Lung (tissue), 12 donors: ENCODE results near the gene AEBP1. TPM values are rescaled to one million over a fixed set of nuclear protein-coding genes. Genes with fewer than 3 reads are reported as not detected.
"Not testable (repeated sequence)": the region's sequence is repeated elsewhere in the genome, so short reads cannot be mapped to it uniquely, and the experiment has no call there.

Experiments
- ATAC-seq: fragments of 200-7000 bp; cut with Tn5 transposase; one replicate; pipeline ENCODE4 v1.9.1; 2020; ENCODE audit warnings: moderate number of reproducible peaks; ENCODE audit not compliant: insufficient read depth, low FRiP score
- DNase-seq, 3 donors: peaks; one replicate each; pipeline ENCODE4 v3.0.0-alpha.2; 2013 to 2017
- H3K27ac ChIP-seq, 2 donors: one replicate each; pipeline ENCODE4 v1.5.1; 2013; ENCODE audit warnings: mild to moderate bottlenecking in 2 of 2, moderate library complexity in 2 of 2, control low read depth in 1 of 2, inconsistent platforms in 1 of 2, low read depth in 1 of 2, low read length in 1 of 2
- H3K27me3 ChIP-seq, 3 donors: one replicate each; pipeline ENCODE4 v1.5.1; 2013; ENCODE audit warnings: low read length in 2 of 3; ENCODE audit not compliant: control insufficient read depth in 3 of 3, insufficient read depth in 3 of 3
- H3K36me3 ChIP-seq, 4 donors: one replicate each; pipeline ENCODE4 v1.5.1; 2013; ENCODE audit warnings: low read length in 4 of 4, mild to moderate bottlenecking in 1 of 4, moderate library complexity in 1 of 4; ENCODE audit not compliant: control insufficient read depth in 4 of 4, insufficient read depth in 4 of 4
- H3K4me1 ChIP-seq, 5 donors: one replicate each; pipeline ENCODE4 v1.5.1; 2013; ENCODE audit warnings: low read length in 5 of 5, mild to moderate bottlenecking in 2 of 5, moderate library complexity in 1 of 5; ENCODE audit not compliant: control insufficient read depth in 5 of 5, insufficient read depth in 5 of 5
- H3K4me3 ChIP-seq: one replicate; pipeline ENCODE4 v1.5.1; 2013; ENCODE audit warnings: mild to moderate bottlenecking, control low read depth, moderate library complexity
- H3K9ac ChIP-seq, 2 donors: one replicate each; pipeline ENCODE4 v1.5.1; 2013; ENCODE audit warnings: low read length in 2 of 2, control low read depth in 1 of 2; ENCODE audit not compliant: insufficient read depth in 1 of 2
- H3K9me3 ChIP-seq, 4 donors: one replicate each; pipeline ENCODE4 v1.5.1; 2013; ENCODE audit warnings: low read length in 3 of 4, mild to moderate bottlenecking in 1 of 4, moderate library complexity in 1 of 4; ENCODE audit not compliant: control insufficient read depth in 4 of 4, insufficient read depth in 3 of 4
- WGBS, 2 donors: extraction: QIAGEN DNeasy Blood & Tissue Kit; methylation state at CpG; one replicate each; pipeline ENCODE4 v1.1.7; 2013; 5-methylcytosine and 5-hydroxymethylcytosine counted together
- polyA plus RNA-seq, 2 donors: library from polyadenylated mRNA; stranded (reverse); fragments of 200-250 nt; gene quantifications; one replicate each; pipeline ENCODE4 v1.2.1, GENCODE V29; 2013
- total RNA-seq, 2 donors: library from RNA; depleted of rRNA in 1 of 2; stranded (reverse); fragments of >200 nt in 1 of 2; gene quantifications; one replicate each; pipeline ENCODE4 v1.2.1, GENCODE V29; 2014 to 2021
- TF ChIP-seq, protein P1 (sequence below): IDR thresholded peaks from 2 replicates; pipeline ENCODE4 v1.5.1; 2012; ENCODE audit warnings: mild to moderate bottlenecking; ENCODE audit errors: control extremely low read depth, extremely low read depth
- donor health status: control.
- donor health status: control.
- donor health status: Bipolar disorder and iron deficiency.
- donor health status: healthy.
- donor health status: DM: yes; HTN: yes; CAD: no.

The AEBP1 gene
- total and polyA plus RNA-seq, 4 donors, result 43.4 to 124 (median 68.7) TPM

DNA sequence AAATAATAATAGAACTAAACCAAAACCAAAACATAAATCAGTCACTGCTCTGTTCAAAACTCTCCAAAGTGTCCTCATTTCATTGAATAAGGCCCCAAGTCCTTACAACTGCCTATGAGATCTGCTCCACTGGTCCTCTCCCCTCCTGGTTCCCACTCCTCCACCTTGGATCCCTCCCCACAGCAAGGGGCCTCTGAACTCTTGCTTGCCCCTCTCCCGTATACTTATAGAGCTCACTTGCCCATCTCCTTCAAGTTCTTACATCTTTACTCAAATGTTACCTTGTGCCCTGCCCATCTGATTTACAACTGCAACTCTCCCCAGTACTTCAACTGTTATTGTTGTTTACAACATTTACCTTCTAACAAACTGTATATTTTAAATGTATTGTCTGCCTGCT lies 18.4 kb downstream of the AEBP1 start:
- ATAC-seq, result no peak
- Histone ChIP-seq H3K27ac (peak overlapping the region in 1 of 2 donors; percentile 69), H3K9me3 (no peaks in the 10 kb centered on the region), H3K36me3 (peaks cover 0 to 23% (median 17%) of the 10 kb centered on the region in 4 donors), H3K4me3 (peak overlapping the region; percentile 32), H3K4me1 (peaks cover 3 to 23% (median 9%) of the 10 kb centered on the region in 5 donors), H3K27me3 (no peaks in the 10 kb centered on the region), H3K9ac (peak overlapping the region; percentile 61 to 76)
- TF ChIP-seq, protein P1, sequence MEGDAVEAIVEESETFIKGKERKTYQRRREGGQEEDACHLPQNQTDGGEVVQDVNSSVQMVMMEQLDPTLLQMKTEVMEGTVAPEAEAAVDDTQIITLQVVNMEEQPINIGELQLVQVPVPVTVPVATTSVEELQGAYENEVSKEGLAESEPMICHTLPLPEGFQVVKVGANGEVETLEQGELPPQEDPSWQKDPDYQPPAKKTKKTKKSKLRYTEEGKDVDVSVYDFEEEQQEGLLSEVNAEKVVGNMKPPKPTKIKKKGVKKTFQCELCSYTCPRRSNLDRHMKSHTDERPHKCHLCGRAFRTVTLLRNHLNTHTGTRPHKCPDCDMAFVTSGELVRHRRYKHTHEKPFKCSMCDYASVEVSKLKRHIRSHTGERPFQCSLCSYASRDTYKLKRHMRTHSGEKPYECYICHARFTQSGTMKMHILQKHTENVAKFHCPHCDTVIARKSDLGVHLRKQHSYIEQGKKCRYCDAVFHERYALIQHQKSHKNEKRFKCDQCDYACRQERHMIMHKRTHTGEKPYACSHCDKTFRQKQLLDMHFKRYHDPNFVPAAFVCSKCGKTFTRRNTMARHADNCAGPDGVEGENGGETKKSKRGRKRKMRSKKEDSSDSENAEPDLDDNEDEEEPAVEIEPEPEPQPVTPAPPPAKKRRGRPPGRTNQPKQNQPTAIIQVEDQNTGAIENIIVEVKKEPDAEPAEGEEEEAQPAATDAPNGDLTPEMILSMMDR, result no peak
- DNase-seq, result no peak
- 51 to 68% methylated on average over 1 of the region's 1 CpG for WGBS, 2 donors

DNA sequence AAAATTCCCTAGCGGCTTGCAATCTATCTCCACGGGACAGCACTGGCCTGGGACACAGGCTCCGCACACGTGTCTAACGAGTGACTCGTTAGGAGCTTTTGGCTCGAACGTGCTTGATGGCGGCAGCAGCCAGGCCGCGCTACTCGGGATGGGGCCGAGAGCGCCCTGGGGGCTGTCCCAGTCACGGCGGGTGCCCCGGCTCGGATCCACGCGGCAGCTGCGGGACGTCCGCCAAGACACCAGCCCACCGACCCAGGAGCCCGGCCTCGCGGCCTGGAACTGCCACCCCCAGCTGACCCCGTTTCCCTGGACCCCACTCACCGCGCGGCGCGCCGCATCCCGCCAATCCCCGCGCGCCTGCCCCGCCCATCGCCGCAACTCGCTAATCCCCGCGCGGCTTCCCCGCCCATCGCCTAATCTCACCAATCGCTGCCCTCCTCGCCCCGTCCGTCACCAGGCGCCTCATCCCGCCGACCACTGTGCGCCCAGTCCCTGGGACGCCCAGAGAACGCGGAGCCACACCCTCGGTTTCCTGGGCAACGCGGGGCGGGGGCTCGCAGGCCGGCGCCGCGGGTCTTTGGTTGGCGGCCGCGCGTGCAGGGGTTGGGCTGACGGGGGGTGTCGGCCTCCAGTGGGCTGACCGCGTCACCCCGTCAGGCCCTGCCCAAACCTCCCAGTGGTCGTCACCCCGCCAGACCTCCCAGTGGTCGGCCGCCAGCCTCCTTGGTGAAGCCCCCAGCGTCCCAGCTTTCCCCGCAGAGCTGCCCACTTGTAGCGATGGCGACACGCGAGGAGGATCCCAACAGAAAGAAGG lies 19.3 kb downstream of the AEBP1 start, which contains the start of gene POLD2:
Gene POLD2 (minus strand): TSS at position 359 of the 814 bp plus-strand sequence. CDS start 1,495 bp downstream, outside the sequence.
- no peaks in the 10 kb centered on the region for H3K9me3 ChIP-seq
- peak within 1 kb of the TSS; percentile 86 to 94 for H3K27ac ChIP-seq
- 1% methylated on average over 75 to 86 of the region's 86 CpGs for WGBS, 2 donors
- peaks cover 0 to 18% (median 13%) of the 10 kb centered on the region in 4 donors for H3K36me3 ChIP-seq
- ATAC-seq (peak; percentile 98), DNase-seq (peak; percentile 99)
- H3K27me3 ChIP-seq, result no peaks in the 10 kb centered on the region
- peak within 1 kb of the TSS; percentile 85 for H3K4me3 ChIP-seq
- peaks cover 3 to 23% (median 9%) of the 10 kb centered on the region in 5 donors for H3K4me1 ChIP-seq
- TF ChIP-seq, protein P1, result no peak
- peak within 1 kb of the TSS; percentile 84 to 88 for H3K9ac ChIP-seq

DNA sequence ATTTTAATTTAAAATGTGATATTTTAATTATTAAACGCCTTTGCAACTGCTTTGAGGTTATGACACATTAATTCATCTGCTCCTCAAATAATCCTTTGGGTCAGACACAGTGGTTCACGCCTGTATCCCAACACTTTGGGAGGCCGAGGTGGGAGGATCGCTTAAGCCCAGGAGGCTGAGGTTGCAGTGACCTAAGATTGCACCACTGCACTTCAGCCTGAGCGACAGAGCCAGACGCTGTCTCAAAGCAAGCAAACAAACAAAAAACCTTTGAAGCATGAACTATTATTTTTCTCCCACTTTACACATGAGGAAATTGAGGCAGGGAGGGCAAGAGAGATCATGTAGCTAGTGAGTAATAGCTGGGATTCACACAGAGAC lies 20.7 kb downstream of the AEBP1 start:
- DNase-seq, result no peak
- ATAC-seq, result no peak
- no peak overlapping the region for H3K9ac ChIP-seq
- H3K9me3 ChIP-seq, result no peaks in the 10 kb centered on the region
- H3K27me3 ChIP-seq, result no peaks in the 10 kb centered on the region
- H3K4me3 ChIP-seq, result no peak overlapping the region
- peaks cover 5 to 23% (median 9%) of the 10 kb centered on the region in 5 donors for H3K4me1 ChIP-seq
- TF ChIP-seq, protein P1, result no peak
- WGBS, 2 donors, result 97 to 98% methylated on average over 6 of the region's 6 CpGs
- peaks cover 0 to 17% (median 9%) of the 10 kb centered on the region in 4 donors for H3K36me3 ChIP-seq
- peak overlapping the region in 1 of 2 donors; percentile 11 for H3K27ac ChIP-seq

DNA sequence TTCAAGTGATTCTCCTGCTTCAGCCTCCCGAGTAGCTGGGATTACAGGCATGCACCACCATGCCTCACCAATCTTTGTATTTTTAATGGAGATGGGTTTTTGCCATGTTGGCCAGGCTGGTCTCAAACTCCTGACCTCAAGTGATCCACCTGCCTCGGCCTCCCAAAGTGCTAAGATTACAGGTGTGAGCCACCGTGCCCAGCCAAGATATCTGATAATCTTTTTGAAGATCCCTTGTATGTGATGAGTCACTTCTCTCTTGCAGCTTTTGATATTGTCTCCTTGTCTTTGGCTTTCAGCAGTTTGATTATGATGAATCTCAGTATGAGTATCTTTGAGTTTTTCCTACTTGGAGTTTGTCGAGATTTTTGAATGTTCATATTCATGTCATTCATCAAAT lies 22.4 kb downstream of the AEBP1 start:
- H3K36me3 ChIP-seq, ATAC-seq, H3K27me3 ChIP-seq, H3K9me3 ChIP-seq, H3K9ac ChIP-seq, DNase-seq, H3K27ac ChIP-seq, H3K4me3 ChIP-seq: not testable (repeated sequence)
- WGBS, 2 donors, result 91 to 93% methylated on average over 4 of the region's 4 CpGs
- H3K4me1 ChIP-seq, result peaks cover 5 to 19% (median 8%) of the 10 kb centered on the region in 5 donors
